Peyer's patch (tissue), 4 donors: ENCODE data around the gene MANSC1. TPM values are rescaled to one million over a fixed set of nuclear protein-coding genes. Genes with fewer than 3 reads are reported as not detected.

Source experiments
- DNase-seq, 3 donors: peaks; one replicate each; pipeline ENCODE4 v3.0.0-alpha.2; 2017 to 2019
- H3K27ac ChIP-seq, 4 donors: fragments of 200-600 bp; sonication (generic); one replicate each; pipeline ENCODE4 v1.5.1; 2016 to 2019
- H3K27me3 ChIP-seq, 2 donors: fragments of 200-600 bp; sonication (generic); one replicate each; pipeline ENCODE4 v1.5.1; 2019
- H3K36me3 ChIP-seq, 3 donors: fragments of 200-600 bp; sonication (generic); one replicate each; pipeline ENCODE4 v1.5.1; 2016 to 2019
- H3K4me1 ChIP-seq, 4 donors: fragments of 200-600 bp; sonication (generic); one replicate each; pipeline ENCODE4 v1.5.1; 2016 to 2019
- H3K4me3 ChIP-seq, 4 donors: fragments of 200-600 bp; sonication (generic); 1 replicate in 3 of 4; 2 replicates in 1 of 4; pipeline ENCODE4 v1.5.1; 2016 to 2019; ENCODE audit warnings: mild to moderate bottlenecking in 1 of 4
- H3K9me3 ChIP-seq, 4 donors: fragments of 200-600 bp; sonication (generic); one replicate each; pipeline ENCODE4 v1.5.1; 2016 to 2019; ENCODE audit warnings: mild to moderate bottlenecking in 1 of 4
- CTCF ChIP-seq, 6 experiments: fragments of 450-650 bp in 4 of 6; fragments of 200-600 bp in 2 of 6; sonication (generic) in 1 of 6; IDR thresholded peaks; one replicate each; pipeline ENCODE4 v1.5.1; 2017 to 2019; ENCODE audit warnings: antibody characterized with exemption in 6 of 6, mild to moderate bottlenecking in 3 of 6, moderate library complexity in 1 of 6
- POLR2A ChIP-seq, 2 donors: fragments of 450-650 bp; IDR thresholded peaks; one replicate each; pipeline ENCODE4 v1.5.1; 2017; ENCODE audit warnings: antibody characterized with exemption in 2 of 2, mild to moderate bottlenecking in 2 of 2, moderate library complexity in 2 of 2
- total RNA-seq, 4 donors: library from RNA; depleted of rRNA; stranded (reverse); fragments of >200 nt; gene quantifications; one replicate each; pipeline ENCODE4 v1.1.0, GENCODE V29; 2016

The MANSC1 gene
- total RNA-seq, 4 donors from 2014 or later = 10.8 to 24.0 (median 15.1) TPM; not detected in 1

GRCh38 chr12:12380949-12381593 lies 31.0 kb upstream of the MANSC1 start:
- peaks cover 0 to 12% (median 5%) of the 10 kb centered on the region in 4 donors for H3K4me1 ChIP-seq
- TF ChIP-seq CTCF (IDR thresholded peaks at IDR 0.05) (no peak), POLR2A (IDR thresholded peaks at IDR 0.05) (no peak)
- DNase-seq = no peak
- H3K27ac ChIP-seq = peak overlapping the region in 1 of 4 donors; percentile 59
- H3K36me3 ChIP-seq = no peaks in the 10 kb centered on the region
- H3K4me3 ChIP-seq = no peak overlapping the region
- no peaks in the 10 kb centered on the region for H3K27me3 ChIP-seq
- no peaks in the 10 kb centered on the region for H3K9me3 ChIP-seq

- TF ChIP-seq POLR2A (IDR thresholded peaks at IDR 0.05) = no peak
- no peak for TF ChIP-seq CTCF (IDR thresholded peaks at IDR 0.05)
- DNase-seq = no peak
- Histone ChIP-seq H3K4me1 (peaks cover 0 to 10% (median 3%) of the 10 kb centered on the region in 4 donors), H3K36me3 (no peaks in the 10 kb centered on the region), H3K9me3 (no peaks in the 10 kb centered on the region), H3K4me3 (no peak overlapping the region), H3K27me3 (no peaks in the 10 kb centered on the region), H3K27ac (peak overlapping the region; percentile 11 to 59 (median 32))
Observed at GRCh38 chr12:12379831-12380730, 30.0 kb upstream of the MANSC1 start.

- no peaks in the 10 kb centered on the region for H3K9me3 ChIP-seq
- H3K36me3 ChIP-seq = no peaks in the 10 kb centered on the region
- no peak overlapping the region for H3K4me3 ChIP-seq
- H3K4me1 ChIP-seq = peaks cover 0 to 10% (median 0%) of the 10 kb centered on the region in 4 donors
- DNase-seq = no peak
- H3K27ac ChIP-seq = peak overlapping the region in 1 of 4 donors; percentile 39
- H3K27me3 ChIP-seq = no peaks in the 10 kb centered on the region
- TF ChIP-seq CTCF (IDR thresholded peaks at IDR 0.05) (no peak), POLR2A (IDR thresholded peaks at IDR 0.05) (no peak)
Observed at GRCh38 chr12:12378616-12379015, 28.6 kb upstream of the MANSC1 start.

- no peak overlapping the region for H3K4me3 ChIP-seq
- H3K36me3 ChIP-seq = no peaks in the 10 kb centered on the region
- TF ChIP-seq CTCF (IDR thresholded peaks at IDR 0.05) (peak; percentile 52 to 97 (median 92)), POLR2A (IDR thresholded peaks at IDR 0.05) (no peak)
- peak overlapping the region in 1 of 4 donors; percentile 6 for H3K27ac ChIP-seq
- no peaks in the 10 kb centered on the region for H3K27me3 ChIP-seq
- H3K4me1 ChIP-seq = peaks cover 0 to 10% (median 0%) of the 10 kb centered on the region in 4 donors
- no peaks in the 10 kb centered on the region for H3K9me3 ChIP-seq
- DNase-seq = no peak
Observed at GRCh38 chr12:12376646-12377448, 26.8 kb upstream of the MANSC1 start.

- TF ChIP-seq POLR2A (IDR thresholded peaks at IDR 0.05) (no peak), CTCF (IDR thresholded peaks at IDR 0.05) (no peak)
- H3K27ac ChIP-seq = peak overlapping the region in 1 of 4 donors; percentile 29
- DNase-seq = no peak
Observed at GRCh38 chr12:12372946-12373722, 23.1 kb upstream of the MANSC1 start.

More at GRCh38 chr12:12372946-12373722, 23.1 kb upstream of the MANSC1 start:
- H3K36me3 ChIP-seq = no peaks in the 10 kb centered on the region
- no peaks in the 10 kb centered on the region for H3K4me1 ChIP-seq
- no peaks in the 10 kb centered on the region for H3K27me3 ChIP-seq
- H3K9me3 ChIP-seq = no peaks in the 10 kb centered on the region
- H3K4me3 ChIP-seq = no peak overlapping the region
